ENCODE results near the gene NHS.

DNA sequence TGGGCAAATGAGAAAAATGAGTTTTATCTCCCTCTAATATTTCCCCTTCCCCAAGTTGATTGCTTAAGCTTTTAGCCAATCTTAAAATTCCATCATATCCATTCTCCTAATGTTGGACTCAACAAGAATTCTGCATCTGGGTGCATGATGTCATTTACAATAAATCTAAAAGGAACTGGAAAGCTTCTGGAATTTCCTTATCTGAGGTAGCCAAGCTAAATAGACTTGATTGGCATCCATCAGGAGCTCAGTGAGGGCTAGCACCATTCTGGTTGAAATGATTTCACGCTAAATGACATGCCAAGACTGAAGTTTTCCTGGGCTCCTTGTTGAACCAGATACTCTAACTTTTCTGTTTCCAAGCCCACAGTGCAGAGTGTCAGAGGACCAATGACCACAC, 252.0 kb downstream of the NHS start:
- TF ChIP-seq, protein P1, sequence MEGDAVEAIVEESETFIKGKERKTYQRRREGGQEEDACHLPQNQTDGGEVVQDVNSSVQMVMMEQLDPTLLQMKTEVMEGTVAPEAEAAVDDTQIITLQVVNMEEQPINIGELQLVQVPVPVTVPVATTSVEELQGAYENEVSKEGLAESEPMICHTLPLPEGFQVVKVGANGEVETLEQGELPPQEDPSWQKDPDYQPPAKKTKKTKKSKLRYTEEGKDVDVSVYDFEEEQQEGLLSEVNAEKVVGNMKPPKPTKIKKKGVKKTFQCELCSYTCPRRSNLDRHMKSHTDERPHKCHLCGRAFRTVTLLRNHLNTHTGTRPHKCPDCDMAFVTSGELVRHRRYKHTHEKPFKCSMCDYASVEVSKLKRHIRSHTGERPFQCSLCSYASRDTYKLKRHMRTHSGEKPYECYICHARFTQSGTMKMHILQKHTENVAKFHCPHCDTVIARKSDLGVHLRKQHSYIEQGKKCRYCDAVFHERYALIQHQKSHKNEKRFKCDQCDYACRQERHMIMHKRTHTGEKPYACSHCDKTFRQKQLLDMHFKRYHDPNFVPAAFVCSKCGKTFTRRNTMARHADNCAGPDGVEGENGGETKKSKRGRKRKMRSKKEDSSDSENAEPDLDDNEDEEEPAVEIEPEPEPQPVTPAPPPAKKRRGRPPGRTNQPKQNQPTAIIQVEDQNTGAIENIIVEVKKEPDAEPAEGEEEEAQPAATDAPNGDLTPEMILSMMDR (IDR thresholded peaks at IDR 0.05 in 8 of 11, conservative IDR thresholded peaks at IDR 0.05 in 3 of 11): no peak
- no peak for TF ChIP-seq POLR2AphosphoS5 (IDR thresholded peaks at IDR 0.05)
